NCI-H1436 (cell line): ENCODE measurements around the gene MYO18B.

Experiments used
- DNase-seq: peaks from one replicate; lab custom pipeline; 2025; lab: John Stamatoyannopoulos, UW

The MYO18B gene

GRCh38 chr22:25714739-25715138 is 27.2 kb upstream of the MYO18B start:
- DNase-seq = no peak

- no peak for DNase-seq
Observed at GRCh38 chr22:25716637-25717036, 25.4 kb upstream of the MYO18B start.

- no peak for DNase-seq
Observed at GRCh38 chr22:25718135-25718840, 23.7 kb upstream of the MYO18B start.

GRCh38 chr22:25722223-25722622 is 19.8 kb upstream of the MYO18B start:
- no peak for DNase-seq

- no peak for DNase-seq
Observed at GRCh38 chr22:25722626-25723025, 19.4 kb upstream of the MYO18B start.

GRCh38 chr22:25726241-25726640 is 15.7 kb upstream of the MYO18B start:
- DNase-seq = no peak

GRCh38 chr22:25728071-25728470 is 13.9 kb upstream of the MYO18B start:
- no peak for DNase-seq

- DNase-seq = no peak
Observed at GRCh38 chr22:25729016-25729995, 12.7 kb upstream of the MYO18B start.

- no peak for DNase-seq
Observed at GRCh38 chr22:25735650-25736049, 6.3 kb upstream of the MYO18B start.

GRCh38 chr22:25736378-25737011 is 5.5 kb upstream of the MYO18B start:
- no peak for DNase-seq

GRCh38 chr22:25739659-25740344 is 2.2 kb upstream of the MYO18B start:
- DNase-seq = no peak

GRCh38 chr22:25742918-25743708 is 1.1 kb downstream of the MYO18B start:
- DNase-seq = no peak

- no peak for DNase-seq
Observed at GRCh38 chr22:25744694-25745093, 2.7 kb downstream of the MYO18B start.

GRCh38 chr22:25745341-25746011 is 3.5 kb downstream of the MYO18B start:
- DNase-seq = no peak

GRCh38 chr22:25746012-25746373 is 4.0 kb downstream of the MYO18B start:
- no peak for DNase-seq

GRCh38 chr22:25747245-25747944 is 5.4 kb downstream of the MYO18B start:
- no peak for DNase-seq

GRCh38 chr22:25748140-25748539 is 6.2 kb downstream of the MYO18B start:
- no peak for DNase-seq

GRCh38 chr22:25748704-25749103 is 6.7 kb downstream of the MYO18B start:
- DNase-seq = no peak

- no peak for DNase-seq
Observed at GRCh38 chr22:25749420-25750169, 7.6 kb downstream of the MYO18B start.
